ENCODE data around the gene LEP. TPM values are rescaled to one million over a fixed set of nuclear protein-coding genes. Genes with fewer than 3 reads are reported as not detected.

The LEP gene
- total RNA-seq, 4 donors from 2014 or later, result not detected

GRCh38 chr7:128262273-128263028 lies 21.4 kb downstream of the LEP start:
- peaks cover 0 to 2% of the 10 kb centered on the region in 2 donors for H3K4me1 ChIP-seq
- no peak for DNase-seq
- H3K9me3 ChIP-seq, result no peaks in the 10 kb centered on the region
- H3K36me3 ChIP-seq, result no peaks in the 10 kb centered on the region
- H3K27ac ChIP-seq, result no peak overlapping the region
- no peak for TF ChIP-seq POLR2A (IDR thresholded peaks at IDR 0.05)
- TF ChIP-seq, protein P1, sequence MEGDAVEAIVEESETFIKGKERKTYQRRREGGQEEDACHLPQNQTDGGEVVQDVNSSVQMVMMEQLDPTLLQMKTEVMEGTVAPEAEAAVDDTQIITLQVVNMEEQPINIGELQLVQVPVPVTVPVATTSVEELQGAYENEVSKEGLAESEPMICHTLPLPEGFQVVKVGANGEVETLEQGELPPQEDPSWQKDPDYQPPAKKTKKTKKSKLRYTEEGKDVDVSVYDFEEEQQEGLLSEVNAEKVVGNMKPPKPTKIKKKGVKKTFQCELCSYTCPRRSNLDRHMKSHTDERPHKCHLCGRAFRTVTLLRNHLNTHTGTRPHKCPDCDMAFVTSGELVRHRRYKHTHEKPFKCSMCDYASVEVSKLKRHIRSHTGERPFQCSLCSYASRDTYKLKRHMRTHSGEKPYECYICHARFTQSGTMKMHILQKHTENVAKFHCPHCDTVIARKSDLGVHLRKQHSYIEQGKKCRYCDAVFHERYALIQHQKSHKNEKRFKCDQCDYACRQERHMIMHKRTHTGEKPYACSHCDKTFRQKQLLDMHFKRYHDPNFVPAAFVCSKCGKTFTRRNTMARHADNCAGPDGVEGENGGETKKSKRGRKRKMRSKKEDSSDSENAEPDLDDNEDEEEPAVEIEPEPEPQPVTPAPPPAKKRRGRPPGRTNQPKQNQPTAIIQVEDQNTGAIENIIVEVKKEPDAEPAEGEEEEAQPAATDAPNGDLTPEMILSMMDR (IDR thresholded peaks at IDR 0.05), result no peak
- intact Hi-C loops (cut with DNase I; ENCODE audit: low total_unique reads), result no loop called here
- H3K4me3 ChIP-seq, result no peak overlapping the region
- H3K27me3 ChIP-seq, result no peaks in the 10 kb centered on the region

DNA sequence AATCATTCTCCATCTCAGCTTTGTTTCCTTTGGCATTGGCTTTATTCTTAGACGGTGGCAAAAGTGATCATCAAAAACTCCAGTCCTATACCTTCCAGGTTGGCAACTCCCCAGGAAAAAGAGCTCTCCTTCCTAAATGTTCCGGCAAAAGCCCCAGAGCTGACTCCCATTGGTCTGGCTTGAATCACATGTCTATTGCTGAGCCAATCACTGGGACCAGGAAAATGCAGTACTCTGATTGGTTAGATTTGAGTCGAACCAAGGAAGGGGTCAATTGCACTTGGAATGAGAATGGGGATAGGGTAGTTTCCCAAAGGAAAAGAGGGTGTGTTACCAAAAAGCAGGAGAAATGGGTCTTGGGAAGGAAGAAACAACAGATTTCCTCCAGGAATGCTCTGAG lies 22.3 kb downstream of the LEP start:
- Histone ChIP-seq H3K27ac (no peak overlapping the region), H3K27me3 (no peaks in the 10 kb centered on the region), H3K9me3 (no peaks in the 10 kb centered on the region), H3K36me3 (no peaks in the 10 kb centered on the region), H3K4me3 (no peak overlapping the region), H3K4me1 (peaks cover 0 to 6% of the 10 kb centered on the region in 2 donors)
- intact Hi-C loops (cut with DNase I; ENCODE audit: low total_unique reads), result no loop called here
- TF ChIP-seq, protein P1 (IDR thresholded peaks at IDR 0.05), result no peak
- no peak for TF ChIP-seq POLR2A (IDR thresholded peaks at IDR 0.05)
- no peak for DNase-seq

- Histone ChIP-seq H3K27ac (no peak overlapping the region), H3K9me3 (no peaks in the 10 kb centered on the region), H3K4me1 (peaks cover 0 to 6% of the 10 kb centered on the region in 2 donors), H3K4me3 (no peak overlapping the region), H3K36me3 (no peaks in the 10 kb centered on the region), H3K27me3 (no peaks in the 10 kb centered on the region)
- intact Hi-C loops (cut with DNase I; ENCODE audit: low total_unique reads), result no loop called here
- no peak for TF ChIP-seq POLR2A (IDR thresholded peaks at IDR 0.05)
- TF ChIP-seq, protein P1 (IDR thresholded peaks at IDR 0.05), result no peak
- DNase-seq, result no peak
Measured at GRCh38 chr7:128264477-128264876, 23.4 kb downstream of the LEP start.

GRCh38 chr7:128265156-128265905 lies 24.3 kb downstream of the LEP start:
- DNase-seq, result no peak

More at GRCh38 chr7:128265156-128265905, 24.3 kb downstream of the LEP start:
- intact Hi-C loops (cut with DNase I; ENCODE audit: low total_unique reads), result no loop called here
- Histone ChIP-seq H3K36me3 (no peaks in the 10 kb centered on the region), H3K27ac (no peak overlapping the region), H3K4me3 (no peak overlapping the region), H3K4me1 (peaks cover 0 to 6% of the 10 kb centered on the region in 2 donors), H3K9me3 (no peaks in the 10 kb centered on the region), H3K27me3 (no peaks in the 10 kb centered on the region)
- TF ChIP-seq, protein P1 (IDR thresholded peaks at IDR 0.05), result no peak
- no peak for TF ChIP-seq POLR2A (IDR thresholded peaks at IDR 0.05)

Data from uterus (tissue), 4 donors.